ENCODE data around the gene TMPRSS2. TPM values are rescaled to one million over a fixed set of nuclear protein-coding genes. Genes with fewer than 3 reads are reported as not detected.
A peak's percentile ranks its signal among the peaks of the same experiment; 100 is the strongest.

TMPRSS2 gene
- total RNA-seq, 4 donors from 2014 or later, result not detected

- Histone ChIP-seq H3K4me3 (no peak overlapping the region), H3K27ac (no peak overlapping the region), H3K36me3 (no peaks in the 10 kb centered on the region), H3K9me3 (no peaks in the 10 kb centered on the region), H3K27me3 (peaks cover 0 to 28% of the 10 kb centered on the region in 2 donors), H3K4me1 (peaks cover 0 to 19% (median 7%) of the 10 kb centered on the region in 4 donors)
- TF ChIP-seq, protein P1, sequence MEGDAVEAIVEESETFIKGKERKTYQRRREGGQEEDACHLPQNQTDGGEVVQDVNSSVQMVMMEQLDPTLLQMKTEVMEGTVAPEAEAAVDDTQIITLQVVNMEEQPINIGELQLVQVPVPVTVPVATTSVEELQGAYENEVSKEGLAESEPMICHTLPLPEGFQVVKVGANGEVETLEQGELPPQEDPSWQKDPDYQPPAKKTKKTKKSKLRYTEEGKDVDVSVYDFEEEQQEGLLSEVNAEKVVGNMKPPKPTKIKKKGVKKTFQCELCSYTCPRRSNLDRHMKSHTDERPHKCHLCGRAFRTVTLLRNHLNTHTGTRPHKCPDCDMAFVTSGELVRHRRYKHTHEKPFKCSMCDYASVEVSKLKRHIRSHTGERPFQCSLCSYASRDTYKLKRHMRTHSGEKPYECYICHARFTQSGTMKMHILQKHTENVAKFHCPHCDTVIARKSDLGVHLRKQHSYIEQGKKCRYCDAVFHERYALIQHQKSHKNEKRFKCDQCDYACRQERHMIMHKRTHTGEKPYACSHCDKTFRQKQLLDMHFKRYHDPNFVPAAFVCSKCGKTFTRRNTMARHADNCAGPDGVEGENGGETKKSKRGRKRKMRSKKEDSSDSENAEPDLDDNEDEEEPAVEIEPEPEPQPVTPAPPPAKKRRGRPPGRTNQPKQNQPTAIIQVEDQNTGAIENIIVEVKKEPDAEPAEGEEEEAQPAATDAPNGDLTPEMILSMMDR (IDR thresholded peaks at IDR 0.05), result no peak
- TF ChIP-seq EP300 (IDR thresholded peaks at IDR 0.05), result no peak
- TF ChIP-seq POLR2A (IDR thresholded peaks at IDR 0.05), result no peak
- no peak for DNase-seq (ENCODE audit: low spot score in 2 of 2)
- WGBS, 2 donors, result 71 to 82% methylated on average over 8 of the region's 8 CpGs
Measured at GRCh38 chr21:41479686-41480085, 28.3 kb downstream of the TMPRSS2 start.

DNA sequence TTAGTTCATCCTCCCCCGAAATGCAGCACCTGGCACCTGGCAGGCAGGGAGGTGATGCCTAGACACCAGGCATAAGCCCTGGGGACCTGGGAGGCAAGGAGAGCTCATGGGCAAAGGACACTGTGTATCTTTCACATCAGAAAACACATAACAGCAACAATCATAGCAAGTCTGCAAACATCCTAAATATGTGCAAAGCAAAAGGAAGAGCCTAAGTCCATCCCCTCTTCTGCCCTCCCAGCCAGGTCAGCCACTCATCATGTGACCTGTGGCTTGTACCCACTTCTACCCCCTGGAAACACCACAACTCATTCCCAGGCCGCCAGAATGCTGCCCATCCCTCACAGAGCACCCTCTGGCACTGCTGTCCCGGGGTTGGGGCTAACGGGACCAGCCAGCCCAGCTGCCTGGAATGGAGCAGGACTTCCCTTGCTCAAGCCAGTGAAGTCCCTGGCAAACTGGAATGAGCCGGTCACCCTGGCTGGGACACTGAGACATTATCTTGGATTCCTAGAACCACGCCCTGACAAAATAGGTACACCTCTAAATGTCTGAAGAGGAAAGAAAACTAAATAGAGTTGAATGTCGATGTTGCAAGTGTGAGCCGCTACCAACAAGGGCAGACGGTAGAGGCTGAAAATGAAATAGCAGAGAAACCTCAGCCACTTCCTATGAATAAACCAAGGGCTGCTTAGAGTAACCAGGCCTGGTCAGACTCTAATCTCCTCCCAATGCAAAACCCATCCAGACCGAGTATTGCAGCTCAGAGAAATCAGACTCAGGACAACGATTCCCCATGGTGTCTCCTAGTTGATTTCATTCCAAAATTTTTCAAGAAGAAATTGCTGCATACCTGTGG, 29.4 kb downstream of the TMPRSS2 start:
- peak overlapping the region in 1 of 4 donors; percentile 4 for H3K27ac ChIP-seq
- DNase-seq (ENCODE audit: low spot score in 2 of 2), result no peak
- WGBS, 2 donors, result 77 to 78% methylated on average over 10 to 11 of the region's 11 CpGs
- peaks cover 0 to 28% of the 10 kb centered on the region in 2 donors for H3K27me3 ChIP-seq
- peaks cover 0 to 19% (median 7%) of the 10 kb centered on the region in 4 donors for H3K4me1 ChIP-seq
- H3K4me3 ChIP-seq, result no peak overlapping the region
- no peaks in the 10 kb centered on the region for H3K36me3 ChIP-seq
- H3K9me3 ChIP-seq, result no peaks in the 10 kb centered on the region
- TF ChIP-seq, protein P1 (IDR thresholded peaks at IDR 0.05), result no peak
- no peak for TF ChIP-seq POLR2A (IDR thresholded peaks at IDR 0.05)
- TF ChIP-seq EP300 (IDR thresholded peaks at IDR 0.05), result no peak

GRCh38 chr21:41477641-41478318, 30.2 kb downstream of the TMPRSS2 start:
- Histone ChIP-seq H3K27me3 (peaks cover 0 to 32% of the 10 kb centered on the region in 2 donors), H3K4me3 (no peak overlapping the region), H3K9me3 (no peaks in the 10 kb centered on the region), H3K4me1 (peaks cover 0 to 19% (median 7%) of the 10 kb centered on the region in 4 donors), H3K27ac (peak overlapping the region in 1 of 4 donors; percentile 4), H3K36me3 (no peaks in the 10 kb centered on the region)
- no peak for TF ChIP-seq POLR2A (IDR thresholded peaks at IDR 0.05)
- DNase-seq (ENCODE audit: low spot score in 2 of 2), result no peak
- WGBS, 2 donors, result 27 to 29% methylated on average over 12 to 15 of the region's 15 CpGs

- no peaks in the 10 kb centered on the region for H3K36me3 ChIP-seq
- H3K27ac ChIP-seq, result no peak overlapping the region
- no peaks in the 10 kb centered on the region for H3K9me3 ChIP-seq
- WGBS, 2 donors, result 80 to 84% methylated on average over 14 of the region's 15 CpGs
- TF ChIP-seq POLR2A (IDR thresholded peaks at IDR 0.05) (no peak), EP300 (IDR thresholded peaks at IDR 0.05) (no peak)
- TF ChIP-seq, protein P1 (IDR thresholded peaks at IDR 0.05), result no peak
- no peak overlapping the region for H3K4me3 ChIP-seq
- H3K4me1 ChIP-seq, result peaks cover 0 to 19% (median 7%) of the 10 kb centered on the region in 4 donors
- peaks cover 0 to 34% of the 10 kb centered on the region in 2 donors for H3K27me3 ChIP-seq
- no peak for DNase-seq (ENCODE audit: low spot score in 2 of 2)
Measured at GRCh38 chr21:41475714-41476420, 32.1 kb downstream of the TMPRSS2 start.

- no peak for TF ChIP-seq EP300 (IDR thresholded peaks at IDR 0.05)
- TF ChIP-seq, protein P1 (IDR thresholded peaks at IDR 0.05), result no peak
- no peak for TF ChIP-seq POLR2A (IDR thresholded peaks at IDR 0.05)
- H3K27me3 ChIP-seq, result peaks cover 0 to 28% of the 10 kb centered on the region in 2 donors
- H3K27ac ChIP-seq, result no peak overlapping the region
- no peak for DNase-seq (ENCODE audit: low spot score in 2 of 2)
- H3K9me3 ChIP-seq, result no peaks in the 10 kb centered on the region
- H3K4me3 ChIP-seq, result no peak overlapping the region
- 50 to 67% methylated on average over 16 to 25 of the region's 33 CpGs for WGBS, 2 donors
- peaks cover 0 to 14% (median under 1%) of the 10 kb centered on the region in 4 donors for H3K4me1 ChIP-seq
- no peaks in the 10 kb centered on the region for H3K36me3 ChIP-seq
Measured at GRCh38 chr21:41472753-41473548, 35.0 kb downstream of the TMPRSS2 start.
